Effector memory CD8-positive, alpha-beta T cell (primary cell): Measurements from ENCODE around the gene DCST2.

ENCODE experiments used
- ATAC-seq: fragments of 150-1000 bp; cut with Tn5 transposase; replicated peaks from 2 replicates; pipeline ENCODE4 v1.10.0; 2021; ENCODE audit warnings: mild to moderate bottlenecking, moderate library complexity
- DNase-seq, 3 experiments: peaks; one replicate each; pipeline ENCODE4 v3.0.0; 2021
- H3K27ac Mint-ChIP-seq, 2 donors: one replicate each; pipeline ENCODE4 v1.8.0; 2022; ENCODE audit warnings: mild to moderate bottlenecking in 2 of 2, mixed read lengths in 2 of 2, moderate library complexity in 2 of 2
- H3K27me3 Mint-ChIP-seq, 2 donors: one replicate each; pipeline ENCODE4 v1.8.0; 2022; ENCODE audit warnings: mixed read lengths in 2 of 2
- H3K36me3 Mint-ChIP-seq: one replicate; pipeline ENCODE4 v1.8.0; 2022; ENCODE audit warnings: mild to moderate bottlenecking, moderate library complexity, mixed read lengths; ENCODE audit not compliant: insufficient read depth
- H3K4me1 Mint-ChIP-seq, 2 donors: one replicate each; pipeline ENCODE4 v1.8.0; 2022; ENCODE audit warnings: low read depth in 2 of 2, mixed read lengths in 2 of 2
- H3K4me3 Mint-ChIP-seq, 2 donors: one replicate each; pipeline ENCODE4 v1.8.0; 2022; ENCODE audit warnings: mild to moderate bottlenecking in 2 of 2, mixed read lengths in 2 of 2, moderate library complexity in 2 of 2
- H3K9me3 Mint-ChIP-seq, 2 donors: one replicate each; pipeline ENCODE4 v1.8.0; 2022; ENCODE audit warnings: mixed read lengths in 2 of 2

The DCST2 gene

DNA sequence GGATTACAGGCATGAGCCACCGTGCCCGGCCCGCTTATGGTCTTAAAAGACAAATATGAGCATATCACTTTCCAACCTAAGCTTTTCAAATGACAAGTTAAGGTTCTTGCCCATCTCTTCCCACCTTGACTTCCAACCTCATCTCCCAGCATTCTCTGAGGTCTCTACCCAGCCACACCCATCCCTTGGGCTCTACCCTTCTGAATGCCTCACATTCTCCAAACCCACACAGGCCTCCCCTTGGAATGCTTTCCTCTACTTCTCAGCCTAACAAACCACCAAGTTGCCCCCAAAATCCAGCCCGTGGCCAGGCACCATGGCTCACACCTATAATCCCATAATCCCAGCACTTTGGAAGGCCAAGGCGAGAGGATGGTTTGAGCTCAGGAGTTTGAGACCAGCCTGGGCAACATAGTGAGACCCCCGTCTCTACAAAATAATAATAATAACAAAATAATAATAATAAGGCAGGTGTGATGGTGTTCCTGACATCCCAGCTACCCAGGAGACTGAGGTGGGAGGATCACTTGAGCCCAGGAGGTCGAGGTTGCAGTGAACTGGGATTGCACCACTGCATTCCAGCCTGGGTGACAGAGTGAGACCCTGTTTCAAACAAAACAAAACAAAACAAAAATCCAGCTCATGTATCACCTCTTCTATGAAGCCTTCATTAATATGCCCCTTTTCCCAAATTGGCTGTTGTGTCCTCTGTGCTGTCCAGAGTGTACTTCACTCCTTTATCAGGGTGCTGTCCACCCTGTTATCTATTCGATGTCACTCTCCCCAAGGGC is 11.2 kb downstream of the DCST2 start:
- no peaks in the 10 kb centered on the region for H3K9me3 Mint-ChIP-seq
- H3K27ac Mint-ChIP-seq: peak overlapping the region; percentile 4 to 60
- peaks cover 6 to 11% of the 10 kb centered on the region in 2 donors for H3K4me1 Mint-ChIP-seq
- no peak for ATAC-seq
- H3K27me3 Mint-ChIP-seq: no peaks in the 10 kb centered on the region
- DNase-seq: no peak
- no peaks in the 10 kb centered on the region for H3K36me3 Mint-ChIP-seq
- no peak overlapping the region for H3K4me3 Mint-ChIP-seq

DNA sequence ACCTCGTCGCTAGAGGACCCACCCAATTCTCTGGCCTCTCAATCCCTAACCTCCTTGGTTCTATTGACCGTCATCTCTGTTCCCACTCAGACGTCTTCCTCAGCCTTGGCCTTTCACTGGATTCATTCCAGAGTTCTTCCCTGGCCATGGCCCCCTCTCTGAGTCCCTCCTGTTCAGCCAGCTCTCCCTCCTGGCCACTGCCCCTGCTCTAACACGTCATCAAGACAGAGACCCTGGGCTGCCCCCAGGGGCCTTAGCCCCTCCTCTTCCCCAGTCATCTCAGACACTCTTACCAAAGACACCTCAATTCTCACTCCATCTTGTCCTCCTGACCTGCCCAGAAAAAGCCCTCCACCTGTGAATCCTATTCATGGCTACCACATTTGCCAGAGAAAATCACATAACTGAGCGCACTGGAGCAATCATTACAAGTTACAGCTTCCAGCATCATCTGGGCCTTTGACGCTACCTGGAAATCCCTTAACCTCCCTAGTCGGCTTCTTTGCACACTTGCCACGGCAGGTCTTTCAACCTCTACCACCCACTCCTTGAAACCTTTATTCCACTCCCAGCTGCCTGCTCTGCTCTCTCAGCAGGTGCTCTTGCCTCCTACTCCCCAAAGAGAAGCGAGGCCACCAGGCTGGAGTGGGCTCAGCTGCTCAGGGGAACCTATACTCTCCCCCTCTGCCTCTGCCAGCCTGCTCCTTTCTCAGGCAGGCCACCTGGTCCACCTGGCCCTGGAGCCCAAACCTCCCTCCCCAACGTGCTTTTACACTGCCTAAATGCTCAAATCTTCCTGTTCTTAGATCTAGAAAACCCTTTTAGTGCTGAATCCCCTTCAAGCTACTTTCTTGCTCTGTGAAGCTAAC is 14.0 kb downstream of the DCST2 start:
- peaks cover 5% of the 10 kb centered on the region for H3K36me3 Mint-ChIP-seq
- peaks cover 21 to 23% of the 10 kb centered on the region in 2 donors for H3K4me1 Mint-ChIP-seq
- no peak overlapping the region for H3K4me3 Mint-ChIP-seq
- H3K27me3 Mint-ChIP-seq: no peaks in the 10 kb centered on the region
- ATAC-seq (no peak), DNase-seq (no peak)
- H3K9me3 Mint-ChIP-seq: no peaks in the 10 kb centered on the region
- peak overlapping the region in 1 of 2 donors; percentile 57 for H3K27ac Mint-ChIP-seq

DNA sequence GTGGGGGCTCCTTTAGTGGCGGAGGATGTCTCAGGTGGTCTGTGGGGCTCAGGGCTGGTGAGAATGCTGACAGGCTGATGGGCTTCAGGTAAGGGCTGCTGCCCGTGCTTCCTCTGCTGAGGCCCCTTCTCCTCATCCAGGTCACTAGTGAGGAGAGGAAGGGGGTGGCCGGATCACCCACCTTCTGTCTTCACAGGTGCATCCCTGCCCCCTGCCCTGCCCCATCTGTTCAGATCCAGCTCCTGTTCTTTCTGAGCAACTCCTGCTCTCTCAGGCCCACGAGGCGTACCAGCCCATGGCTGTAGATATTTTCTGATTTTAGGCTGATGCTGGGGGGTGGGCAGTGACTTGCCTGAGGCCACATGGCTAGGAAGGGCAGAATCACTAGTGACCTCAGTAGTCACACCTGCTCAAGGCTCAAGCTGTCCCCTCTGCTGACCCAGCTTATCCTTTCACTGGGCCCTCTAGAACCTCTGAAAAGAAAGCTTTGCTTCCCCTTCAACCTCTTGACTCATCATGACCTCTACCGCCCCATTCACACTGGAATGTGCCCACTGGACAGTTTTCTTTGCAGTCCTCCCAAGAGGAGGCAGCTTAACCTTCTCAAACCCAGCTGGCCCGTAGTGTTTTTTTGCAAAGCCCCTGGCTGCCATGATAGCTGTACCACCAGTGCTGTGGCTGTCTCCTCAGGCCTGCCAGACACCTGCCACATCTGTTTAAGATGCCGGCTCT is 14.8 kb downstream of the DCST2 start:
- no peak for ATAC-seq
- H3K27me3 Mint-ChIP-seq: no peaks in the 10 kb centered on the region
- no peak overlapping the region for H3K4me3 Mint-ChIP-seq
- peak overlapping the region in 1 of 2 donors; percentile 57 for H3K27ac Mint-ChIP-seq
- H3K4me1 Mint-ChIP-seq: peaks cover 23 to 25% of the 10 kb centered on the region in 2 donors
- no peaks in the 10 kb centered on the region for H3K9me3 Mint-ChIP-seq
- H3K36me3 Mint-ChIP-seq: peaks cover 5% of the 10 kb centered on the region
- no peak for DNase-seq

DNA sequence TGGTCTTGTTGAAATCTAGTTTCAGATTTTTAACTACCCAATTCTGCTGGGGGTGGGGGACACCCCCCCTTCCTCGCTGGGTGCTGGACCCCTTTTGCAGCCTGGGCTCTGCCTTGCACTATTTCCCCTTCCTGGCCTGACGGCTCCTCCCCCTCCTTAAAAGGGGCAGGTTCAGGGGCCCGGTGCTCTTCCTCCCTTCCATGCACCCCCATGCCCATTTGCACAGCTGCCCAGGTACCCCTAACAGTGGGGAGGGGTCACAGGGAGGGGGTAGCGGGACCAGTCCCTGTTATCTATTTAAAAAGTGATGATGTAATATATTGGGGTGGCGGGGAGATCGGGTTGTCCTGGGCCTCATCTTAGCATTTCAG is 15.7 kb downstream of the DCST2 start:
- Mint-ChIP-seq H3K4me1 (peaks cover 32 to 33% of the 10 kb centered on the region in 2 donors), H3K27me3 (no peaks in the 10 kb centered on the region), H3K27ac (no peak overlapping the region), H3K4me3 (peak overlapping the region; percentile 52 to 61), H3K9me3 (no peaks in the 10 kb centered on the region), H3K36me3 (peaks cover 5% of the 10 kb centered on the region)
- ATAC-seq (no peak), DNase-seq (no peak)

DNA sequence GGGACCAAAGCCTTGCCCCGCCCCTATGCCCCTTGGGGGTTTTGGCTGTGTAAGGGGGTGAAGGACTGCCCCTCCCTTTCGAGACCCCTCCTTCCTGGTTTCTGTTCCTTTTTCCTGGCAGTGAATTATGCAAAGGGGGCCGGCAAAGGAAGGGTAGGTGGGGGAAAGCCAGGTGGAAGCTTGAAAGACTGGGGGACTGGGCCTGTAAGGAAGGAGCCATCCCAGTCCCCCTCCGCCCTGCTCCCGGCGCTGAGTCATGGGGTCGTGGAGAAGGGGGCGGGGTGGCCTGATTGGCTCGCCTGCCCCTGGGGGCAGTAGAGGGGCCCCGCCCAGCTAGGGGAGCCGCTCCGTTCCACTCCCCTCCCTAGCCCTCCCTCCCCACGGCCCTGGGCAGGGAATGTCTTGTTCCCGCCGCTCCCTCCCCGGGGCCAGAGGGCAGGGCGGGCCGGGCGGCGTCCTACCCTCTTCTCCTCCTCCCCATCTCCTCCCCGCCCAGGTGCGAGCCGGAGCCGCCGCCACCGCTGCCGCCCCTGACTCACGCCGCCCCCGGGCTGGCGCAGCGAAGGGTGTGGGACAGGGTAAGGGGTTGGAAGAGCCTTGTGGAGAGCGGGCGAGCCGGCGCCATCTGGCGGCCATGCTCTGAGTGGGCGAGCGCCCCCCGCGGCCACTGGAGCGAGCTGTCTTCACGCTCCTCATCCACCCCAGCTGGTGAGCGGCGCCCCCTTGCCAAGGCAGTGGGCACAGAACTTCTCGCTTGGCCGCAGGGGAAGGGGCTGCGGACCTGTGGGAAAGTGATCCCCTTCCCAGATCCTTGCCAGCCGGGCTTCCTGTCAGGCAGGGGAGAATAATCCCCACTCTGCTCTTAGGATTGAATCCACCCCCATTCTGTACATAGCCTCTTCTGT is 16.3 kb downstream of the DCST2 start:
- H3K4me3 Mint-ChIP-seq: peak overlapping the region; percentile 61
- H3K36me3 Mint-ChIP-seq: peaks cover 5% of the 10 kb centered on the region
- H3K27ac Mint-ChIP-seq: peak overlapping the region in 1 of 2 donors; percentile 41
- DNase-seq (peak; percentile 84 to 88 (median 87)), ATAC-seq (peak; percentile 98)
- H3K9me3 Mint-ChIP-seq: no peaks in the 10 kb centered on the region
- peaks cover 38% of the 10 kb centered on the region in 2 donors for H3K4me1 Mint-ChIP-seq
- no peaks in the 10 kb centered on the region for H3K27me3 Mint-ChIP-seq

DNA sequence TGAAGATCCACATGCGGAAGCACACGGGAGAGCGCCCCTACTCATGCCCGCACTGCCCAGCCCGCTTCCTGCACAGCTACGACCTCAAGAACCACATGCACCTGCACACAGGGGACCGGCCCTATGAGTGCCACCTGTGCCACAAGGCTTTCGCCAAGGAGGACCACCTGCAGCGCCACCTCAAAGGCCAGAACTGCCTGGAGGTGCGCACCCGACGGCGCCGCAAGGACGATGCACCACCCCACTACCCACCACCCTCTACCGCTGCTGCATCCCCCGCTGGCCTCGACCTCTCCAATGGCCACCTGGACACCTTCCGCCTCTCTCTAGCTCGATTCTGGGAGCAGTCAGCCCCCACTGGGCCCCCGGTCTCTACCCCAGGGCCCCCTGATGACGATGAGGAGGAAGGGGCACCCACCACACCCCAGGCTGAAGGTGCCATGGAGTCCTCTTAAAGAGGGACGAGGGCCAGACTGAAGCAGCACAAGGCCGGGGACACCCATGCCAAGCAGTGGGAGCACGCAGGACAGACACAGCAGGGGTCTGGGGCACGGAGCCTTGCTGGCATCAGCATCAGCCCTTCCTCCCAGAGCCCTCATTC is 17.2 kb downstream of the DCST2 start:
- Mint-ChIP-seq H3K9me3 (no peaks in the 10 kb centered on the region), H3K36me3 (peaks cover 5% of the 10 kb centered on the region), H3K4me3 (peak overlapping the region; percentile 50 to 61), H3K27ac (peak overlapping the region; percentile 41 to 79), H3K27me3 (no peaks in the 10 kb centered on the region), H3K4me1 (peaks cover 36 to 43% of the 10 kb centered on the region in 2 donors)
- DNase-seq (no peak), ATAC-seq (no peak)

DNA sequence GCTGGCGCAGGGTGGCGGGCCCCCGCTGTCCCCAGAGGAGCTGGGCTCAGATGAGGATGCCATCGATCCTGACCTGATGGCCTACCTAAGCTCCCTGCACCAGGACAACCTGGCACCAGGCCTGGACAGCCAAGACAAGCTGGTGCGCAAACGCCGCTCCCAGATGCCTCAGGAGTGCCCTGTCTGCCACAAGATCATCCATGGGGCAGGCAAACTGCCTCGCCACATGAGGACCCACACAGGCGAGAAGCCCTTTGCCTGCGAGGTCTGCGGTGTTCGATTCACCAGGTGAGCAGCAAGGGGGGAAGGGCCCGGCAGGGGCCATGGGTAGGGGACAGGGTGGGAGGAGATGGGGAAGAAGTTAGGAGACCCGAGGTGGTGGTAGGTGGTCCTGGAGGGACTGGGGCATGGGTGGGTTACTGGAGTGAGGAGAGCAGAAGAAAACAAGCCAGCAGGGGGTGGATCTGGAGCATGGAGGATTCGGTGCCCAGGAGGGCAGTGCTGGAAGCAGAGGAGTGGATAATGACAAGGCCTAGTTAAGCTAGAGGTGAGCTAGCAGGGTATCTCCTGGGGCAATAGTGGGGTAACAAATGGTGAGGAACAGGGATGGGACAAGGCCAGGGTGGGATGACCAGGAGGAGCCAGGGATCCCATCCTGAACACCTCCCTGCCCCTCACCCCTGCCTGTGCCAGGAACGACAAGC is 17.9 kb downstream of the DCST2 start:
- Mint-ChIP-seq H3K4me3 (peak overlapping the region; percentile 21 to 61), H3K36me3 (peaks cover 5% of the 10 kb centered on the region), H3K4me1 (peaks cover 36 to 48% of the 10 kb centered on the region in 2 donors), H3K27ac (peak overlapping the region in 1 of 2 donors; percentile 79), H3K27me3 (no peaks in the 10 kb centered on the region), H3K9me3 (no peaks in the 10 kb centered on the region)
- DNase-seq (no peak), ATAC-seq (no peak)

DNA sequence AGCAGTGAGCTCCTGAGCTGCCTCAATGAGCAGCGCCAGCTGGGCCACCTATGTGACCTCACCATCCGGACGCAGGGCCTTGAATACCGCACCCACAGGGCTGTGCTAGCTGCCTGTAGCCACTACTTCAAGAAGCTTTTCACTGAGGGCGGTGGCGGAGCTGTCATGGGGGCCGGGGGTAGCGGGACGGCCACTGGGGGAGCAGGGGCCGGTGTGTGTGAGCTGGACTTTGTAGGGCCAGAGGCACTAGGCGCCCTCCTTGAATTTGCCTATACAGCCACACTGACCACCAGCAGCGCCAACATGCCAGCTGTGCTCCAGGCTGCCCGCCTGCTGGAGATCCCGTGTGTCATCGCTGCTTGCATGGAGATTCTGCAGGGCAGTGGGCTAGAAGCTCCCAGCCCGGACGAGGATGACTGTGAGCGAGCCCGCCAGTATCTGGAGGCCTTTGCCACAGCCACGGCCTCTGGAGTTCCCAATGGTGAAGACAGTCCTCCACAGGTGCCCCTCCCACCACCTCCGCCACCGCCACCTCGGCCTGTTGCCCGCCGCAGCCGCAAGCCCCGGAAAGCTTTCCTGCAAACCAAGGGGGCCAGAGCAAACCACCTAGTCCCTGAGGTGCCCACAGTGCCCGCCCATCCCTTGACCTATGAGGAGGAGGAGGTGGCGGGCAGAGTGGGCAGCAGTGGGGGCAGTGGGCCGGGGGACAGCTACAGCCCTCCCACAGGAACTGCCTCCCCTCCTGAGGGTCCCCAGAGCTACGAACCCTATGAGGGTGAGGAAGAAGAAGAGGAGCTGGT is 18.7 kb downstream of the DCST2 start:
- Mint-ChIP-seq H3K4me1 (peaks cover 41 to 53% of the 10 kb centered on the region in 2 donors), H3K4me3 (no peak overlapping the region), H3K36me3 (peaks cover 5% of the 10 kb centered on the region), H3K27me3 (no peaks in the 10 kb centered on the region), H3K27ac (peak overlapping the region; percentile 74 to 83), H3K9me3 (no peaks in the 10 kb centered on the region)
- ATAC-seq: no peak
- DNase-seq: no peak

DNA sequence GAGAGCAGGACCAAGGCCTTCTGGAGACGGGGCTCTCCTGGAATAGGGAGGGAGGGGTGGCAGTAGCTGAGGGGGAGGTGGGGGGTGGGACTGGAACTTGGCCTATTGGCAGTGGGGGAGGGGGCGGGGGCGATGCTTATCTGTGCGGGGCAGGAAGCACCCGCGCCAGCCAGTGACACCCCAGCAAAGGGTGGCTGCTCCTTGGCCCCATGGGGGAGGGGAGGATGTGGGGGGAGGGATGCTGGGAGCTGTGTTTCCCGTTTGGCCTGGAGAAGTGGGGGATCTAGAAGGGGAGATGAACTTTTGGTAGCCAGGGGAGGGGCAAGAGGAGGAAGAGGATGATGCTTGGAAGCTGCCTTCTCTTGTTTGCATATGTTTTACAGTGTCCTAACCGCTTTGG is 19.9 kb downstream of the DCST2 start:
- Mint-ChIP-seq H3K4me1 (peaks cover 38 to 59% of the 10 kb centered on the region in 2 donors), H3K36me3 (peaks cover 5% of the 10 kb centered on the region), H3K4me3 (peak overlapping the region; percentile 41 to 64), H3K9me3 (no peaks in the 10 kb centered on the region), H3K27me3 (no peaks in the 10 kb centered on the region), H3K27ac (peak overlapping the region; percentile 74 to 83)
- ATAC-seq (no peak), DNase-seq (no peak)

DNA sequence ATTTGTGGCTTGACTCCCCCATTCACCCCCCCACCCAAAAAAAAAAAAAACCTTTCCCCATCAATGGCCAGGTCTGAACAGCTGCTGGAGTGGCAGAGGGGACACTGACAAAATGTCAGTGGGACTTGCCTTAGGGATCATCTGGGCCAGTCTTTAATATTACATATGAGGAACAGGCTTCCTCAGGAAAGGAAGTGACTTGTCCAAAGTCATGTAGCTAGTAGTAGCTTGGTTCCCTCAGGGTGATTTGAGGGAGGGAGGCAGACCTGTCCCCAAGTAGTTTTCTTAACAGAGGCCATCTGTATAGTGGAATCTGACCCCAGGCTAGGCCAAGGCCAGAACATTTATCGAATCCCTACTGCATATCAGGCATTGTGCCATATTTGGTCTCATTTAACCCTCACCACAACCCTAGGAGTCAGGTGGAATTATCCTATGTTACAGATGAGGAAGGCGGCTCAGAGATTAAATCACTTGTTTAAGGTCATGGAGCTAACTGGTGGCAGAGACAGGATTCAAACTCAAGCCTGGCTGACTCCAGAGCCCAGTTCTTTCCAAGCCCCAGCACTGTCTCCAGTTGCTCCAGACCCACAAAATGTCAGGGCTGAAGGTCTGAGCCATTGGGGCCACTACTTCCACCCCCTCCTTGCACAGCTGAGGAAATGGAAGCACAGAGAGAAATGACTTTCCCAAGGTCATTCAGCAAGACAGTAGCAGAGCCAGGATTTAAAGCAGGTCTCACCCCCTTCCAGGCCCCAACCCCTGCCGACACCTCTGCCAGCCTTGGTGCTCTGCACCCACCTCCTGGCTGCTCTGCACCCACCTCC is 20.6 kb downstream of the DCST2 start:
- no peak for ATAC-seq
- no peak for DNase-seq
- peaks cover 5% of the 10 kb centered on the region for H3K36me3 Mint-ChIP-seq
- no peaks in the 10 kb centered on the region for H3K27me3 Mint-ChIP-seq
- peaks cover 38 to 63% of the 10 kb centered on the region in 2 donors for H3K4me1 Mint-ChIP-seq
- peak overlapping the region; percentile 41 to 64 for H3K4me3 Mint-ChIP-seq
- no peaks in the 10 kb centered on the region for H3K9me3 Mint-ChIP-seq
- peak overlapping the region; percentile 74 to 83 for H3K27ac Mint-ChIP-seq
